Activated naive CD4-positive, alpha-beta T cell treated with anti-CD3 and anti-CD28 coated beads, Interleukin-2, amount 50 U/mL, for 24 hours (primary cell): ENCODE data around the gene DACT2.
"Not testable (repeated sequence)": the region's sequence is repeated elsewhere in the genome, so short reads cannot be mapped to it uniquely, and the experiment has no call there.

Experiments
- H3K27ac Mint-ChIP-seq: one replicate; pipeline ENCODE4 v1.8.0; 2021; ENCODE audit warnings: mild to moderate bottlenecking, mixed read lengths
- H3K27me3 Mint-ChIP-seq: one replicate; pipeline ENCODE4 v1.8.0; 2021; ENCODE audit warnings: mixed read lengths
- H3K36me3 Mint-ChIP-seq: one replicate; pipeline ENCODE4 v1.8.0; 2021; ENCODE audit warnings: mixed read lengths
- H3K4me1 Mint-ChIP-seq: one replicate; pipeline ENCODE4 v1.8.0; 2021; ENCODE audit warnings: mixed read lengths
- H3K4me3 Mint-ChIP-seq: one replicate; pipeline ENCODE4 v1.8.0; 2021; ENCODE audit warnings: mild to moderate bottlenecking, mixed read lengths
- H3K9me3 Mint-ChIP-seq: one replicate; pipeline ENCODE4 v1.8.0; 2021; ENCODE audit warnings: mixed read lengths

Gene DACT2

GRCh38 chr6:168286771-168287446 lies 32.7 kb downstream of the DACT2 start:
- not testable (repeated sequence) for H3K27me3 Mint-ChIP-seq, H3K27ac Mint-ChIP-seq, H3K9me3 Mint-ChIP-seq, H3K4me1 Mint-ChIP-seq, H3K36me3 Mint-ChIP-seq, H3K4me3 Mint-ChIP-seq

GRCh38 chr6:168286116-168286515 lies 33.5 kb downstream of the DACT2 start:
- Mint-ChIP-seq H3K27ac (no peak overlapping the region), H3K4me1 (peaks cover 7% of the 10 kb centered on the region), H3K4me3 (no peak overlapping the region), H3K9me3 (peaks cover 4% of the 10 kb centered on the region), H3K27me3 (peaks cover 2% of the 10 kb centered on the region), H3K36me3 (no peaks in the 10 kb centered on the region)

- peaks cover 2% of the 10 kb centered on the region for H3K27me3 Mint-ChIP-seq
- no peaks in the 10 kb centered on the region for H3K36me3 Mint-ChIP-seq
- H3K4me3 Mint-ChIP-seq, result no peak overlapping the region
- no peak overlapping the region for H3K27ac Mint-ChIP-seq
- peaks cover 4% of the 10 kb centered on the region for H3K9me3 Mint-ChIP-seq
- H3K4me1 Mint-ChIP-seq, result peaks cover 7% of the 10 kb centered on the region
Measured at GRCh38 chr6:168285456-168285855, 34.1 kb downstream of the DACT2 start.

GRCh38 chr6:168284187-168284586 lies 35.4 kb downstream of the DACT2 start:
- H3K4me1 Mint-ChIP-seq, result peaks cover 7% of the 10 kb centered on the region
- H3K36me3 Mint-ChIP-seq, result no peaks in the 10 kb centered on the region
- peaks cover 4% of the 10 kb centered on the region for H3K9me3 Mint-ChIP-seq

GRCh38 chr6:168283686-168284025 lies 35.9 kb downstream of the DACT2 start:
- no peak overlapping the region for H3K4me3 Mint-ChIP-seq
- H3K9me3 Mint-ChIP-seq, result peaks cover 4% of the 10 kb centered on the region
- H3K27ac Mint-ChIP-seq, result no peak overlapping the region
- H3K36me3 Mint-ChIP-seq, result no peaks in the 10 kb centered on the region
- H3K27me3 Mint-ChIP-seq, result peaks cover 2% of the 10 kb centered on the region
- peaks cover 7% of the 10 kb centered on the region for H3K4me1 Mint-ChIP-seq

More at GRCh38 chr6:168284187-168284586, 35.4 kb downstream of the DACT2 start:
- no peak overlapping the region for H3K4me3 Mint-ChIP-seq
- H3K27me3 Mint-ChIP-seq, result peaks cover 2% of the 10 kb centered on the region
- H3K27ac Mint-ChIP-seq, result no peak overlapping the region

- H3K27me3 Mint-ChIP-seq, result peaks cover 2% of the 10 kb centered on the region
- peaks cover 5% of the 10 kb centered on the region for H3K4me1 Mint-ChIP-seq
- peaks cover 3% of the 10 kb centered on the region for H3K9me3 Mint-ChIP-seq
- no peak overlapping the region for H3K27ac Mint-ChIP-seq
- H3K4me3 Mint-ChIP-seq, result no peak overlapping the region
- H3K36me3 Mint-ChIP-seq, result no peaks in the 10 kb centered on the region
Measured at GRCh38 chr6:168282985-168283685, 36.4 kb downstream of the DACT2 start.

GRCh38 chr6:168281826-168282225 lies 37.8 kb downstream of the DACT2 start:
- Mint-ChIP-seq H3K27me3 (peaks cover 2% of the 10 kb centered on the region), H3K4me1 (no peaks in the 10 kb centered on the region), H3K9me3 (no peaks in the 10 kb centered on the region), H3K36me3 (no peaks in the 10 kb centered on the region), H3K27ac (no peak overlapping the region), H3K4me3 (no peak overlapping the region)

- not testable (repeated sequence) for H3K9me3 Mint-ChIP-seq, H3K36me3 Mint-ChIP-seq, H3K4me1 Mint-ChIP-seq, H3K27ac Mint-ChIP-seq, H3K4me3 Mint-ChIP-seq, H3K27me3 Mint-ChIP-seq
Measured at GRCh38 chr6:168281314-168281713, 38.3 kb downstream of the DACT2 start.

- H3K4me3 Mint-ChIP-seq, result no peak overlapping the region
- H3K9me3 Mint-ChIP-seq, result no peaks in the 10 kb centered on the region
- H3K27me3 Mint-ChIP-seq, result peaks cover 2% of the 10 kb centered on the region
- no peaks in the 10 kb centered on the region for H3K4me1 Mint-ChIP-seq
- H3K27ac Mint-ChIP-seq, result no peak overlapping the region
- no peaks in the 10 kb centered on the region for H3K36me3 Mint-ChIP-seq
Measured at GRCh38 chr6:168280899-168281245, 38.7 kb downstream of the DACT2 start.

- H3K36me3 Mint-ChIP-seq, result no peaks in the 10 kb centered on the region
- no peaks in the 10 kb centered on the region for H3K9me3 Mint-ChIP-seq
- H3K27ac Mint-ChIP-seq, result no peak overlapping the region
- H3K27me3 Mint-ChIP-seq, result peaks cover 2% of the 10 kb centered on the region
- H3K4me1 Mint-ChIP-seq, result no peaks in the 10 kb centered on the region
- no peak overlapping the region for H3K4me3 Mint-ChIP-seq
Measured at GRCh38 chr6:168280020-168280898, 39.3 kb downstream of the DACT2 start.

GRCh38 chr6:168279403-168279935 lies 40.1 kb downstream of the DACT2 start:
- Mint-ChIP-seq H3K27me3 (peaks cover 3% of the 10 kb centered on the region), H3K36me3 (no peaks in the 10 kb centered on the region)

GRCh38 chr6:168278904-168279303 lies 40.7 kb downstream of the DACT2 start:
- H3K27me3 Mint-ChIP-seq, result peaks cover 3% of the 10 kb centered on the region
- H3K4me3 Mint-ChIP-seq, result no peak overlapping the region
- no peaks in the 10 kb centered on the region for H3K9me3 Mint-ChIP-seq
- H3K27ac Mint-ChIP-seq, result no peak overlapping the region
- H3K36me3 Mint-ChIP-seq, result no peaks in the 10 kb centered on the region
- H3K4me1 Mint-ChIP-seq, result no peaks in the 10 kb centered on the region

More at GRCh38 chr6:168279403-168279935, 40.1 kb downstream of the DACT2 start:
- Mint-ChIP-seq H3K27ac (no peak overlapping the region), H3K9me3 (no peaks in the 10 kb centered on the region), H3K4me1 (no peaks in the 10 kb centered on the region), H3K4me3 (no peak overlapping the region)

GRCh38 chr6:168277274-168277669 lies 42.3 kb downstream of the DACT2 start:
- H3K27ac Mint-ChIP-seq, result no peak overlapping the region
- H3K27me3 Mint-ChIP-seq, result peaks cover 3% of the 10 kb centered on the region
- H3K4me1 Mint-ChIP-seq, result no peaks in the 10 kb centered on the region
- no peaks in the 10 kb centered on the region for H3K36me3 Mint-ChIP-seq
- H3K9me3 Mint-ChIP-seq, result no peaks in the 10 kb centered on the region
- H3K4me3 Mint-ChIP-seq, result no peak overlapping the region

GRCh38 chr6:168276576-168277273 lies 42.9 kb downstream of the DACT2 start:
- H3K27me3 Mint-ChIP-seq, result peaks cover 2% of the 10 kb centered on the region
- H3K9me3 Mint-ChIP-seq, result no peaks in the 10 kb centered on the region
- H3K4me3 Mint-ChIP-seq, result no peak overlapping the region
- no peaks in the 10 kb centered on the region for H3K4me1 Mint-ChIP-seq
- H3K27ac Mint-ChIP-seq, result no peak overlapping the region
- no peaks in the 10 kb centered on the region for H3K36me3 Mint-ChIP-seq

- H3K9me3 Mint-ChIP-seq, result no peaks in the 10 kb centered on the region
- H3K36me3 Mint-ChIP-seq, result no peaks in the 10 kb centered on the region
- H3K27ac Mint-ChIP-seq, result no peak overlapping the region
- H3K4me3 Mint-ChIP-seq, result no peak overlapping the region
- H3K27me3 Mint-ChIP-seq, result peaks cover 1% of the 10 kb centered on the region
- no peaks in the 10 kb centered on the region for H3K4me1 Mint-ChIP-seq
Measured at GRCh38 chr6:168275168-168275567, 44.4 kb downstream of the DACT2 start.
